C4-2B (cell line): Measurements from ENCODE around the gene LRCOL1.

ENCODE experiments used
- H3K27ac ChIP-seq: fragments of 450-650 bp; 2 replicates; pipeline ENCODE4 v1.5.1; 2017
- CTCF ChIP-seq: fragments of 450-650 bp; conservative IDR thresholded peaks from 2 replicates; pipeline ENCODE4 v1.5.1; 2017; ENCODE audit warnings: mild to moderate bottlenecking
- ZFX ChIP-seq: fragments of 450-650 bp; IDR thresholded peaks from 2 replicates; pipeline ENCODE4 v1.6.1; 2017

Gene LRCOL1

GRCh38 chr12:132620113-132620898, 9.9 kb upstream of the LRCOL1 start:
- TF ChIP-seq CTCF (no peak), ZFX (no peak)
- H3K27ac ChIP-seq, result no peak overlapping the region

- no peak overlapping the region for H3K27ac ChIP-seq
- TF ChIP-seq CTCF (no peak), ZFX (no peak)
These were observed 9.2 kb upstream of the LRCOL1 start for GRCh38 chr12:132619386-132620112.

GRCh38 chr12:132619071-132619385, 8.6 kb upstream of the LRCOL1 start:
- no peak overlapping the region for H3K27ac ChIP-seq
- no peak for TF ChIP-seq ZFX

GRCh38 chr12:132618683-132619043, 8.3 kb upstream of the LRCOL1 start, which contains the start of gene P2RX2:
TSS of gene P2RX2 (plus strand) at chr12:132618776. CDS start at chr12:132618817, 41 bp downstream.
- TF ChIP-seq CTCF, result no peak
- TF ChIP-seq ZFX, result no peak
- no peak within 1 kb of the TSS for H3K27ac ChIP-seq

- TF ChIP-seq ZFX, result no peak
- no peak for TF ChIP-seq CTCF
These were observed 7.7 kb upstream of the LRCOL1 start for GRCh38 chr12:132617822-132618682.

GRCh38 chr12:132617135-132617701, 6.8 kb upstream of the LRCOL1 start:
- H3K27ac ChIP-seq, result no peak overlapping the region
- no peak for TF ChIP-seq ZFX
- TF ChIP-seq CTCF, result no peak

More at GRCh38 chr12:132617822-132618682, 7.7 kb upstream of the LRCOL1 start:
- H3K27ac ChIP-seq, result no peak overlapping the region

- no peak for TF ChIP-seq ZFX
- no peak for TF ChIP-seq CTCF
- H3K27ac ChIP-seq, result no peak overlapping the region
These were observed 5.2 kb upstream of the LRCOL1 start for GRCh38 chr12:132615579-132616038.
